NCI-H526 treated with DMSO at 0.1 percent for 48 hours (cell line): ENCODE data around the gene SUSD4.

Source experiments
- DNase-seq: peaks from one replicate; lab custom pipeline; 2025; lab: John Stamatoyannopoulos, UW

Gene SUSD4

GRCh38 chr1:223228931-223229528 lies 134.9 kb downstream of the SUSD4 start:
- no peak for DNase-seq

GRCh38 chr1:223228201-223228600 lies 135.8 kb downstream of the SUSD4 start:
- DNase-seq: no peak

- no peak for DNase-seq
Observed at GRCh38 chr1:223227486-223228196, 136.3 kb downstream of the SUSD4 start.

- no peak for DNase-seq
Observed at GRCh38 chr1:223227031-223227430, 136.9 kb downstream of the SUSD4 start.

GRCh38 chr1:223226271-223226670 lies 137.7 kb downstream of the SUSD4 start:
- DNase-seq: no peak

- no peak for DNase-seq
Observed at GRCh38 chr1:223225481-223225880, 138.5 kb downstream of the SUSD4 start.

GRCh38 chr1:223225061-223225460 lies 138.9 kb downstream of the SUSD4 start:
- no peak for DNase-seq

GRCh38 chr1:223224465-223224864 lies 139.5 kb downstream of the SUSD4 start:
- no peak for DNase-seq

- DNase-seq: no peak
Observed at GRCh38 chr1:223223091-223223995, 140.6 kb downstream of the SUSD4 start.

GRCh38 chr1:223222377-223222776 lies 141.6 kb downstream of the SUSD4 start:
- no peak for DNase-seq

GRCh38 chr1:223221686-223222085 lies 142.3 kb downstream of the SUSD4 start:
- DNase-seq: no peak

GRCh38 chr1:223219846-223220610 lies 143.9 kb downstream of the SUSD4 start:
- DNase-seq: no peak

- no peak for DNase-seq
Observed at GRCh38 chr1:223219318-223219635, 144.7 kb downstream of the SUSD4 start.

- DNase-seq: no peak
Observed at GRCh38 chr1:223217781-223218180, 146.2 kb downstream of the SUSD4 start.

GRCh38 chr1:223216531-223217205 lies 147.3 kb downstream of the SUSD4 start:
- no peak for DNase-seq

- no peak for DNase-seq
Observed at GRCh38 chr1:223216074-223216473, 147.9 kb downstream of the SUSD4 start.

- no peak for DNase-seq
Observed at GRCh38 chr1:223215026-223215425, 148.9 kb downstream of the SUSD4 start.

- DNase-seq: no peak
Observed at GRCh38 chr1:223214261-223214807, 149.6 kb downstream of the SUSD4 start.

GRCh38 chr1:223212441-223212840 lies 151.5 kb downstream of the SUSD4 start:
- DNase-seq: no peak

- DNase-seq: no peak
Observed at GRCh38 chr1:223211323-223211985, 152.5 kb downstream of the SUSD4 start.

GRCh38 chr1:223210788-223211120 lies 153.2 kb downstream of the SUSD4 start:
- no peak for DNase-seq
